Activated naive CD8-positive, alpha-beta T cell treated with anti-CD3 and anti-CD28 coated beads for 36 hours (primary cell): ENCODE data around the gene ZNF722. TPM values are rescaled to one million over a fixed set of nuclear protein-coding genes. Genes with fewer than 3 reads are reported as not detected.
"Not testable (repeated sequence)": the region's sequence is repeated elsewhere in the genome, so short reads cannot be mapped to it uniquely, and the experiment has no call there.

Experiments
- DNase-seq: peaks from one replicate; pipeline ENCODE4 v3.0.0; 2021
- H3K27ac Mint-ChIP-seq: one replicate; pipeline ENCODE4 v1.8.0; 2022; ENCODE audit warnings: mild to moderate bottlenecking, moderate library complexity, mixed read lengths
- H3K27me3 Mint-ChIP-seq: one replicate; pipeline ENCODE4 v1.8.0; 2022; ENCODE audit warnings: mild to moderate bottlenecking, mixed read lengths
- H3K36me3 Mint-ChIP-seq: one replicate; pipeline ENCODE4 v1.8.0; 2021; ENCODE audit warnings: mild to moderate bottlenecking, mixed read lengths
- H3K4me1 Mint-ChIP-seq: one replicate; pipeline ENCODE4 v1.8.0; 2021; ENCODE audit warnings: mixed read lengths
- H3K4me3 Mint-ChIP-seq: one replicate; pipeline ENCODE4 v1.8.0; 2022; ENCODE audit warnings: mild to moderate bottlenecking, moderate library complexity, mixed read lengths
- H3K9me3 Mint-ChIP-seq: one replicate; pipeline ENCODE4 v1.8.0; 2022; ENCODE audit warnings: mixed read lengths
- total RNA-seq, 2 experiments: library from RNA; stranded (reverse); gene quantifications; one replicate each; pipeline ENCODE4 v1.2.3, GENCODE V29; 2021

Gene ZNF722
- not detected for total RNA-seq

DNA sequence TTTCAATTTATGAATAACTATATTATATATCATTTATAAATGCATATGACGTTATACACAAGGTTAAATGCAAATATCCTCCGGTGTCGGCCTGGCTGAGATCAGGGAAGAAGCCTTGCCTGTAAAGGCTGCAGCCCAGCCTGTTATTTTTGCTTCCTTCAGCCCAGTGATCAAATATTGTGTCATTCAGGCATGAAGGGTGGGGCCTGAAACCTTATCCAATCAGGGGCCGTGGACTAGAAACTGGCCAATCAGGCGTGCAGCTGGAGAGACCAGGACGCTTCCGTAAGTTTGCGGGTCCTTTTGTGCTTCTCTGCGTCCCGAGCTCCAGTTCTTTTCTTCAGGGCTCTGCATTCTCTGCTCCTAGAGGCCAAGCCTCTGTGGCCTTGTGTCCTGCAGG is at the start of gene ZNF722:
Gene ZNF722, plus strand, starts transcription at position 301 of the 400 bp plus-strand sequence. CDS start 113 bp downstream, outside the sequence.
- H3K27ac Mint-ChIP-seq = no peak within 1 kb of the TSS

DNA sequence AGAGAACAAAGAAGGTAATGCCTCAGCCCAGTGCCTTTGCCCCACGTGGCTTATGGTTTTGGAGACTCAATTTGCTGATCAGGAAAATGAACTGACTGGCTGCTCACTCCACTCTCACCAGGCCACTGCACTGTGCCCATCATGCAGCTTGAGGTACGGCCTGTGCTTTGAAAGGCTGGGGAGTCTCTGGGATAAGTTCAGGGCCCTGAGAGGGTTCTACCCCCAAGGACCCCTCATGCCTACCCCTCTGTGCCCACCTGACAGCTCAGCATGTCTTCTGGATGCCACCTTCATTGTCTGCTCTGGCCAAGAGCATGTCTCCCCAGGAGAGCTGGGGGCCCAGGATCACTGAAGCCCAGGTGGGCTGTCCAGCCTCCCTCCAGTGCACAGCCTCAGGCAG is 45.5 kb upstream of the ZNF722 start:
- peaks cover 15% of the 10 kb centered on the region for H3K9me3 Mint-ChIP-seq
- no peak overlapping the region for H3K27ac Mint-ChIP-seq
- no peak for DNase-seq
- H3K4me3 Mint-ChIP-seq = no peak overlapping the region
- H3K36me3 Mint-ChIP-seq = no peaks in the 10 kb centered on the region
- no peaks in the 10 kb centered on the region for H3K27me3 Mint-ChIP-seq
- H3K4me1 Mint-ChIP-seq = no peaks in the 10 kb centered on the region

More for the DNA sequence above, at the start of gene ZNF722:
- no peaks in the 10 kb centered on the region for H3K36me3 Mint-ChIP-seq
- H3K27me3 Mint-ChIP-seq = no peaks in the 10 kb centered on the region
- no peak for DNase-seq
- H3K4me1 Mint-ChIP-seq = no peaks in the 10 kb centered on the region
- no peak within 1 kb of the TSS for H3K4me3 Mint-ChIP-seq
- H3K9me3 Mint-ChIP-seq = peaks cover 8% of the 10 kb centered on the region

DNA sequence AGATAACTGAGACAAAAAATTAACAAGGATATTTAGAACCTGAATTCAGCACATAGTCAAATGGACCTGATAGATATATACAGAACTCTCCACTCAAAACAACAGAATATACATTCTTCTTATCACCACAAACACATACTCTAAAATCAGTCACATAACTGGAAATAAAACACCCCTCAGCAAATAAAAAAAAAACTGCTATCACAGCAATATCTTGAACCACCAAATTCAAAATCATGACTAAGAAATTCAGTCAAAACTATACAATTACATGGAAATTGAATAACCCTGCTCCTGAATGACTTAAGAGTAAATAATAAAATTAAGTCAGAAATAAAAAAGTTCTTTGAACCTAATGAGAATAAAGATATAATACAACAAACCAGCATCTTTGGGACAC is 30.0 kb upstream of the ZNF722 start:
- no peak for DNase-seq

DNA sequence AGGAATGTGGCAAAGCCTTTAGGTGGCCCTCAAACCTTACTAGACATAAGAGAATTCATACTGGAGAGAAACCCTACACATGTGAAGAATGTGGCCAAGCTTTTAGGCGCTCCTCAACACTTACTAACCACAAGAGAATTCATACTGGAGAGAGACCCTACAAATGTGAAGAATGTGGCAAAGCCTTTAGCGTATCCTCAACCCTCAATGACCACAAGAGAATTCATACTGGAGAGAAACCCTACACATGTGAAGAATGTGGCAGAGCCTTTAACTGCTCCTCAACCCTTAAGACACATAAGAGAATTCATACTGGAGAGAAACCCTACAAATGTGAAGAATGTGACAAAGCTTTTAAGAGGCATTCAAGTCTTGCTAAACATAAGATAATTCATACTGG is 16.8 kb downstream of the ZNF722 start:
- not testable (repeated sequence) for H3K36me3 Mint-ChIP-seq, DNase-seq, H3K27me3 Mint-ChIP-seq, H3K4me1 Mint-ChIP-seq, H3K4me3 Mint-ChIP-seq, H3K27ac Mint-ChIP-seq
- peaks cover 40% of the 10 kb centered on the region for H3K9me3 Mint-ChIP-seq

More for the DNA sequence above, 30.0 kb upstream of the ZNF722 start:
- no peaks in the 10 kb centered on the region for H3K27me3 Mint-ChIP-seq
- H3K4me1 Mint-ChIP-seq = no peaks in the 10 kb centered on the region
- peaks cover 6% of the 10 kb centered on the region for H3K9me3 Mint-ChIP-seq
- H3K4me3 Mint-ChIP-seq = no peak overlapping the region
- H3K27ac Mint-ChIP-seq = no peak overlapping the region
- no peaks in the 10 kb centered on the region for H3K36me3 Mint-ChIP-seq

DNA sequence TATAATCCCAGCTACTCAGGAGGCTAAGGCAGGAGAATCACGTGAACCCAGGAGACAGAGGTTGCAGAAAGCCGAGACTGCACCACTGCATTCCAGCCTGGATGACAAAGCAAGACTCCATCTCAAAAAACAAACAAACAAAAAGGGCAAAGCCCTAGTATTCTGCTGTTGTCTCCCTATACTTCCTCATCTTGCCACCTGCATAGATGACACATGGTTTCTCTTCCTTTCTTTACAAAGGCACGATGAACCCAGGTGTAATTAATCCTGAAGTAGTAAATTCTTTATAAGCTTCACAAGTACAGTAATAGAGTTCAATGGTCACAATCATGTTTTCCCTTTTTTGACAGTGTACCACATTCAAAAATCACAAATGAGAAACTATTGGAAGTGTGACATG is 36.7 kb downstream of the ZNF722 start:
- Mint-ChIP-seq H3K27me3 (peaks cover 13% of the 10 kb centered on the region), H3K9me3 (peaks cover 47% of the 10 kb centered on the region), H3K4me1 (no peaks in the 10 kb centered on the region), H3K4me3 (no peak overlapping the region), H3K27ac (no peak overlapping the region), H3K36me3 (peaks cover 13% of the 10 kb centered on the region)
- DNase-seq = no peak

DNA sequence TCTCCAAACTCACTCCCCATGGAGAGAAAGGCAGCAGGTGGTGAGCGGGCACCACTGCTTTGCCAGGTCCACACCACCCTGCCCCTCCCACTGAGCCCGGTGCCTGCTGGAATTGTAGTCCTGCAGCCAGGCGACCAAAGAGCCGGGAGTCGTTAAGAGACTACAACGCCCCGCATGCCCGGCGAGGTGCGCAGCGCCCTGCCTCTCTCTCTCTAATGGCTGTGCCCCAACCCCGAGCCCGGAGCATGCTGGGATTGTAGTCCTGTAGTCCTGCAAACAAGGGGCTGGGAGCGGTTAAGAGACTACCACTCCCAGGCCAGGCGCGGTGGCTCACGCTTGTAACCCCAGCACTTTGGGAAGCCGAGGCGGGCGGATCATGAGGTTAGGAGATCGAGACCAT is 38.4 kb downstream of the ZNF722 start:
- Mint-ChIP-seq H3K4me3 (no peak overlapping the region), H3K27ac (no peak overlapping the region), H3K4me1 (no peaks in the 10 kb centered on the region), H3K9me3 (peaks cover 40% of the 10 kb centered on the region), H3K27me3 (peaks cover 13% of the 10 kb centered on the region), H3K36me3 (peaks cover 13% of the 10 kb centered on the region)
- DNase-seq = no peak

DNA sequence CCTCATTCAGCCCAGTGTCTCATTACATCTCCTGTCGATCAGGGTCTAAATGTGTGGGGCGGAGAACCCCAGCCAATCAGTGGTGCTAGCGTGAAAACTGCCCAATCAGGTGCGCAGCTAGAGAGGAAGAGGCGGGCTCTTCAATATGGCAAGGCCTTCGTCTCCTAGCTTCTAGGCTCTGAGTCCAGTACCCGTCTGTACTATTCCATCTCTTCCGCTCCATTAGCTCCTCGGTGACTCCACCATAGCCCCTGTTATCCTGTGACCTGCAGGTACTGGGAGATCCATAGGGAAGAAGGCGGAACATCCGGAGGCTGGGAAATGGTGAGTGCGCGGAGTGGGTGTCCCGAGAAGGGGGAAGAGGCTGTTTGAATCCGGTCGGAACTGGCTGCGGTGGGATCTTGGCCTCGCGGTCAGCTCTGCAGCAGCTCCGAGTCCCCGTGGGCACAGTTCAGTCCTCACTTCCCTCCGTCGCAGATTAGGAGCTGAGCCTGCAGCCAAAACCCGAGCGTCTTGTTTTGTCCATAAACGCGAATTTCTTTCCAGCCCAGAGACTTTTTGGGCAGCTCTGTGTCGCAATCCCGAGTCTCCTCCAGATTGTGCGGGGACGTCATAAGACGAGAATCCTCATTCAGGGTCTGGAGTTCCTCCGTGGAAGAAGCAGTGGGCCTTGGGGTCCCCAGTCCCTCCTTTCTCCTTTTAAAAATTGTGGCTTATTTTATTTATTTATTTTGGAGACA is 46.8 kb downstream of the ZNF722 start, which contains the start of gene ZNF727:
Gene ZNF727, plus strand, starts transcription at position 134 of the 740 bp plus-strand sequence. Its CDS starts 188 bp downstream, at position 322.
- H3K4me3 Mint-ChIP-seq = peak within 1 kb of the TSS; percentile 76
- H3K27me3 Mint-ChIP-seq = peaks cover 14% of the 10 kb centered on the region
- H3K9me3 Mint-ChIP-seq = peaks cover 21% of the 10 kb centered on the region
- H3K36me3 Mint-ChIP-seq = peaks cover 14% of the 10 kb centered on the region
- no peaks in the 10 kb centered on the region for H3K4me1 Mint-ChIP-seq
- peak; percentile 28 for DNase-seq
- H3K27ac Mint-ChIP-seq = peak within 1 kb of the TSS; percentile 80

DNA sequence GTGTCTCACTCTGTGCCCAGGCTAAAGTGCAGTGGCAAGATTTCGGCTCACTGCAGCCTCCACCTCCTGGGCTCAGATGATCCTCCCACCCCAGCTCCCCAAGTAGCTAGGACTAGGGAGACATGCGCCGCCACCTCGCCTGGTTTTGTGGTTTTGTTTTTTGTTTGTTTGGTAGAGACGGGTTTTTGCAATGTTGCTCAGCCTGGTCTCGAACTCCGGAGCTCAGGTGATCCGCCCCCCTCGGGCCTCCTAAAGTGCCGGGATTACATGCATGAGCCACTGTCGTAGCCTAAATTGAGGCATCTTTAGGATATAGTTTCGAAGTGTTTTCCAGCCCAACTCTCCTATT is 47.4 kb downstream of the ZNF722 start:
- peaks cover 14% of the 10 kb centered on the region for H3K27me3 Mint-ChIP-seq
- DNase-seq = no peak
- H3K27ac Mint-ChIP-seq = peak overlapping the region; percentile 25
- H3K4me1 Mint-ChIP-seq = no peaks in the 10 kb centered on the region
- peak overlapping the region; percentile 76 for H3K4me3 Mint-ChIP-seq
- H3K9me3 Mint-ChIP-seq = peaks cover 19% of the 10 kb centered on the region
- peaks cover 15% of the 10 kb centered on the region for H3K36me3 Mint-ChIP-seq

Other genes starting within 250 kb of the ZNF722 start
- under 1 TPM; 0.58 to 0.89 TPM for gene ZNF727, start 46.6 kb downstream of the ZNF722 start, total RNA-seq
- gene ZNF735, start 208.4 kb downstream of the ZNF722 start, total RNA-seq = not detected
- not detected for gene ZNF679, start 229.6 kb downstream of the ZNF722 start, total RNA-seq